Activated CD8-positive, alpha-beta T cell treated with anti-CD3 and anti-CD28 coated beads for 36 hours (primary cell): ENCODE measurements around the gene GSG1. TPM values are rescaled to one million over a fixed set of nuclear protein-coding genes. Genes with fewer than 3 reads are reported as not detected.

Experiments
- ATAC-seq: fragments of 200-7000 bp; cut with Tn5 transposase; one replicate; pipeline ENCODE4 v1.10.0; 2021; ENCODE audit warnings: mild to moderate bottlenecking, moderate library complexity
- CTCF ChIA-PET: fragments of 350-600 bp; sonication (Branson Sonifier 250); formaldehyde crosslinking; loops from one replicate; lab custom pipeline; 2021; ENCODE audit warnings: antibody characterized with exemption; lab: Charles Lee
- POLR2A ChIA-PET: fragments of 350-600 bp; sonication (Branson Sonifier 250); formaldehyde crosslinking; loops from one replicate; lab custom pipeline; 2021; ENCODE audit warnings: antibody characterized with exemption; lab: Charles Lee
- DNase-seq: peaks from one replicate; pipeline ENCODE4 v3.0.0-alpha.2; 2020
- H3K27ac Mint-ChIP-seq: one replicate; pipeline ENCODE4 v1.8.0; 2021; ENCODE audit warnings: mild to moderate bottlenecking, mixed read lengths
- H3K27me3 Mint-ChIP-seq: one replicate; pipeline ENCODE4 v1.8.0; 2021; ENCODE audit warnings: mixed read lengths
- H3K36me3 Mint-ChIP-seq: one replicate; pipeline ENCODE4 v1.8.0; 2021; ENCODE audit warnings: low read depth, mixed read lengths
- H3K4me1 Mint-ChIP-seq: one replicate; pipeline ENCODE4 v1.8.0; 2021; ENCODE audit warnings: low read depth, mixed read lengths
- H3K4me3 Mint-ChIP-seq: one replicate; pipeline ENCODE4 v1.8.0; 2021; ENCODE audit warnings: mild to moderate bottlenecking, moderate library complexity, mixed read lengths
- H3K9me3 Mint-ChIP-seq: one replicate; pipeline ENCODE4 v1.8.0; 2021; ENCODE audit warnings: mixed read lengths
- intact Hi-C: fragments of 100-400 bp; cut with micrococcal nuclease; formaldehyde crosslinking; loops from one replicate; pipeline ENCODE4 v1.10.0; 2022
- total RNA-seq, 2 experiments: library from RNA; stranded (reverse); gene quantifications; one replicate each; pipeline ENCODE4 v1.2.3, GENCODE V29; 2021
- TF ChIP-seq, protein P1 (sequence below): fragments of 200-600 bp; IDR thresholded peaks from one replicate; pipeline ENCODE4 v1.8.0; 2022; ENCODE audit warnings: antibody characterized with exemption, mild to moderate bottlenecking

The GSG1 gene
- total RNA-seq, 2 experiments from 2014 or later, result not detected

DNA sequence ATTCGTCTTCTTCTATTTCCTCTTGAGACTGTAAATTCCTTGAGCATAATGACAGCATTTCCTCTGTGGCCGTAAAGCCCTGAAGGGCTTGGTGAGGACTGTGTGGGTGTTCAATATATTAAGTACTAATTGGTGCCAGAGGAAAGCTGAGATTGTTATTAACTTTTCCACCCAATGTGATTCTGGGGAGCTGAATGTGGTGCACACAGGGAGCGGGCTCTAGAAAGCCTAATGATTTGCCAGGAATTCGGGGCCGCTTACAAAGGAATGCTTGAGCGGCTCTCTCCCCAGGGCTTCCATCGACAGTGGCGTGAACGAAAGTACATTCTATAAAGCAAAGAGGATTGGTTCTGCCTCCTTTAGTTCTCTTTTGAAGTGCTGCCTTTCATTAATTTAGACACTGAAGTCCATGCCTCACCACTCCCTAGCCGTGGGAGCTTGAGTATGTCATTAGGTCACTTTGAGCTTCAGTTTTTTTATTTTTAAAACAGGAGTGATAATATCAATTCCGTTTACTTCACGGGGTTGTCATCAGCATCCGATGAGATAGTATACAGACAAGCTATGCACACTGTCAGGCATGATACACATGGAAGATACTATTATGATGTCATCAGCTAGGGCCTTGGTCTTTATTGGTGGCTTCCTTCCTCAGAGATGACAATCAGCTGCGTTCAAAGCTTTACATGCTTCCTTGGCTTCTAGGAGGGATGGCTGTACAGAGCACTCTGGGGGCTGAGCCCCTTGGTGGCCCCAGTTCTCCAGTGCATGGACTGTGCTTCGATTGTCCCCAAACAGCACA lies 11.0 kb upstream of the GSG1 start:
- TF ChIP-seq, protein P1, sequence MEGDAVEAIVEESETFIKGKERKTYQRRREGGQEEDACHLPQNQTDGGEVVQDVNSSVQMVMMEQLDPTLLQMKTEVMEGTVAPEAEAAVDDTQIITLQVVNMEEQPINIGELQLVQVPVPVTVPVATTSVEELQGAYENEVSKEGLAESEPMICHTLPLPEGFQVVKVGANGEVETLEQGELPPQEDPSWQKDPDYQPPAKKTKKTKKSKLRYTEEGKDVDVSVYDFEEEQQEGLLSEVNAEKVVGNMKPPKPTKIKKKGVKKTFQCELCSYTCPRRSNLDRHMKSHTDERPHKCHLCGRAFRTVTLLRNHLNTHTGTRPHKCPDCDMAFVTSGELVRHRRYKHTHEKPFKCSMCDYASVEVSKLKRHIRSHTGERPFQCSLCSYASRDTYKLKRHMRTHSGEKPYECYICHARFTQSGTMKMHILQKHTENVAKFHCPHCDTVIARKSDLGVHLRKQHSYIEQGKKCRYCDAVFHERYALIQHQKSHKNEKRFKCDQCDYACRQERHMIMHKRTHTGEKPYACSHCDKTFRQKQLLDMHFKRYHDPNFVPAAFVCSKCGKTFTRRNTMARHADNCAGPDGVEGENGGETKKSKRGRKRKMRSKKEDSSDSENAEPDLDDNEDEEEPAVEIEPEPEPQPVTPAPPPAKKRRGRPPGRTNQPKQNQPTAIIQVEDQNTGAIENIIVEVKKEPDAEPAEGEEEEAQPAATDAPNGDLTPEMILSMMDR, result no peak
- no peak overlapping the region for H3K27ac Mint-ChIP-seq
- H3K9me3 Mint-ChIP-seq, result no peaks in the 10 kb centered on the region
- H3K4me3 Mint-ChIP-seq, result no peak overlapping the region
- no peaks in the 10 kb centered on the region for H3K4me1 Mint-ChIP-seq
- ChIA-PET CTCF (interaction anchor here (1.0 to 1.2 kb wide), 2 partner anchors 11 to 164 kb away, joined by 3 read pairs; partner anchors contain the start of gene GSG1), POLR2A (no interaction called here)
- H3K27me3 Mint-ChIP-seq, result peaks cover 7% of the 10 kb centered on the region
- ATAC-seq, result no peak
- intact Hi-C loops, result no loop called here
- H3K36me3 Mint-ChIP-seq, result no peaks in the 10 kb centered on the region
- no peak for DNase-seq

DNA sequence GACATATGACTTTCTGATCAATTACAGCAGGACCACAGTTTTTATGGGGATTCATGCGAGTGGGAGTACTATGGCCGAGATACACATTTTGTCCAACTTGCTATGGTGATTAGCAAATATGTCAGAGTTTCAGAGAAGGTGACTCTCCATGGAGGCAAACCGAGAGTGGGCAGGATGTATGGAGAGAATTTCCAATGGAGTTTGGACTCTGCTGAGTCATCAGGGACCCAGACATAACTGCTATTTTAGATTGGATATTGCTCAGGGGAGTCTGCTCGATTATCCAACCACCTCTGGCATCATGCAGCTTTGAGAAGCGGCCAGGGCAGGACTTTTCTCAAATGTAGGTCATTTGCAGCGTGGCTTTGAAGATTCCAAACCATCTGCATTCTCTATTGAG lies 9.5 kb upstream of the GSG1 start:
- no peaks in the 10 kb centered on the region for H3K9me3 Mint-ChIP-seq
- no peak overlapping the region for H3K27ac Mint-ChIP-seq
- no peaks in the 10 kb centered on the region for H3K36me3 Mint-ChIP-seq
- peaks cover 7% of the 10 kb centered on the region for H3K27me3 Mint-ChIP-seq
- ChIA-PET POLR2A (no interaction called here), CTCF (no interaction called here)
- intact Hi-C loops, result no loop called here
- no peak overlapping the region for H3K4me3 Mint-ChIP-seq
- ATAC-seq (no peak), DNase-seq (no peak)
- TF ChIP-seq, protein P1, result no peak
- H3K4me1 Mint-ChIP-seq, result no peaks in the 10 kb centered on the region

DNA sequence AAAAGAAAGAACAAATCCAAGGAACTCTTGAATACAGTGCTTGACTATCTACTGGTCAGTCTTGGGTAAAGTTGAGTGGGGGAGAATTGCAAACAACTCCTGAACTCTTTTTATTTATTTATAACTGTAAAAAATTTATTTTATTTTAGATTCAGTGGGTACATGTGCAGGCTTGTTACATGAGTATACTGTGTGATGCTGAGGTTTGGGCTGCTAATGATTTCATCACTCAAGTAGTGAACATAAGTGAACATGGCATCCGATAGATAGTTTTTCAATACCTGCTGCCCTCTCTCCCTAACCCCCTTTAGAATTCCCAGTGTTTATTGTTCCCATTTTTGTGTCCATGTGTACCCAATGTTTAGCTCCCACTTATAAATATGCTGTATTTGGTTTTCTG lies 3.2 kb upstream of the GSG1 start:
- no peaks in the 10 kb centered on the region for H3K9me3 Mint-ChIP-seq
- no peaks in the 10 kb centered on the region for H3K36me3 Mint-ChIP-seq
- peaks cover 14% of the 10 kb centered on the region for H3K4me1 Mint-ChIP-seq
- intact Hi-C loops, result no loop called here
- no peak overlapping the region for H3K27ac Mint-ChIP-seq
- TF ChIP-seq, protein P1, result no peak
- CTCF ChIA-PET, result interaction anchor here (1.5 kb wide), 1 partner anchor 106 kb away, joined by 4 read pairs; no protein-coding TSS in a partner anchor
- ATAC-seq (no peak), DNase-seq (no peak)
- H3K4me3 Mint-ChIP-seq, result no peak overlapping the region
- POLR2A ChIA-PET, result no interaction called here
- H3K27me3 Mint-ChIP-seq, result peaks cover 1% of the 10 kb centered on the region

DNA sequence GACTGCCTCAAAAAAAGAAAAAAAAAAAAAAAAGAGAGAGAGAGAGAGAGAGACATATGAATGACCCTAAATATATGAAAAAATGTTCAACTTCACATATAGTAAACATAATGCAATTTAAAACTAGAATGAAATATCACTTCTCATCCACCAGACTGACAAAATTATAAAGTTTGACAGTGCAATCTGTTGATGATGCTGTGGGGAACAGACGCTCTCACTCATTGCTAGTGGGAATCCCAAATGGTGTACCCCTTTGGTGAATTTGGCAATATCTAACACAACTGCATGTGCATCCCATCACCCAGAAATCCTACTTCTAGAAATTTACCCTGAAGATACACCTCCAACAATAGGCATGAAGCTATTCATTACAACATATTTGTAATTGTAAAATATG lies 2.3 kb upstream of the GSG1 start:
- Mint-ChIP-seq H3K27ac (no peak overlapping the region), H3K4me1 (peaks cover 17% of the 10 kb centered on the region), H3K36me3 (no peaks in the 10 kb centered on the region), H3K4me3 (no peak overlapping the region), H3K9me3 (no peaks in the 10 kb centered on the region), H3K27me3 (peaks cover 1% of the 10 kb centered on the region)
- no peak for DNase-seq
- ChIA-PET CTCF (interaction anchor here (1.0 to 1.5 kb wide), 2 partner anchors 55 to 107 kb away, joined by 3 to 4 read pairs; no protein-coding TSS in a partner anchor), POLR2A (no interaction called here)
- TF ChIP-seq, protein P1, result no peak
- no peak for ATAC-seq
- intact Hi-C loops, result no loop called here

DNA sequence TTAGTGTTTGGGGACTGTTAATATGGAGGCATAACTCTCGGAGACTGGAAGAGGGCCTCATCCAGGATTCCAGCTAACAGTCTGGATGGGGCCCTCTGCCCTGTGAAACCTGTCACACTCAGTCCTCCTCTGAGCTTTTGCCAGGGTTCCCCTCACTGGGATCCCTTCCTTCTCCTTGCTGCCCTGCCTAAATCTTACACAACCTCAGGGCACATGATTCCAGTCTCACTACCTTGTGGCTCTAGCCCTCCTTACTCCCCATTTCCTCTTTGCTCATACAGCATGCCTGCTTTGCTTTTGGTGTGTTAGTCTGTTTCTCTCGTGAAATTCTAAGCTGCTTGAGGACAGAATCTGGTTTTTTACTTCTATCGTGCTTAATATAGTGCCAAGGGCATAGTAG lies 942 bp upstream of the GSG1 start:
- intact Hi-C loops, result no loop called here
- POLR2A ChIA-PET, result no interaction called here
- no peak overlapping the region for H3K27ac Mint-ChIP-seq
- TF ChIP-seq, protein P1, result no peak
- H3K36me3 Mint-ChIP-seq, result no peaks in the 10 kb centered on the region
- ATAC-seq (no peak), DNase-seq (no peak)
- peaks cover 29% of the 10 kb centered on the region for H3K4me1 Mint-ChIP-seq
- CTCF ChIA-PET, result interaction anchor here (0.5 to 1.5 kb wide), 4 partner anchors 13 to 268 kb away, joined by 3 to 6 read pairs (median 4); no protein-coding TSS in a partner anchor
- H3K9me3 Mint-ChIP-seq, result no peaks in the 10 kb centered on the region
- no peak overlapping the region for H3K4me3 Mint-ChIP-seq
- H3K27me3 Mint-ChIP-seq, result no peaks in the 10 kb centered on the region
